Measurements from ENCODE around the gene INTS6.

The INTS6 gene

GRCh38 chr13:51346397-51346796 lies 106.4 kb downstream of the INTS6 start:
- no peak overlapping the region for H3K4me3 ChIP-seq
- TF ChIP-seq CTCF (IDR thresholded peaks at IDR 0.05) = no peak
- H3K27ac ChIP-seq = no peak overlapping the region
- no peak for DNase-seq (ENCODE audit: low spot score)

- DNase-seq (ENCODE audit: low spot score) = no peak
- TF ChIP-seq CTCF (IDR thresholded peaks at IDR 0.05) = no peak
- Histone ChIP-seq H3K4me3 (no peak overlapping the region), H3K27ac (no peak overlapping the region)
These were observed 109.4 kb downstream of the INTS6 start for GRCh38 chr13:51343475-51343874.

- no peak for TF ChIP-seq CTCF (IDR thresholded peaks at IDR 0.05)
- no peak overlapping the region for H3K4me3 ChIP-seq
- DNase-seq (ENCODE audit: low spot score) = no peak
- H3K27ac ChIP-seq = no peak overlapping the region
These were observed 110.1 kb downstream of the INTS6 start for GRCh38 chr13:51342706-51343105.

GRCh38 chr13:51341791-51342190 lies 111.0 kb downstream of the INTS6 start:
- DNase-seq (ENCODE audit: low spot score) = no peak
- no peak overlapping the region for H3K27ac ChIP-seq
- TF ChIP-seq CTCF (IDR thresholded peaks at IDR 0.05) = no peak
- no peak overlapping the region for H3K4me3 ChIP-seq

GRCh38 chr13:51341232-51341631 lies 111.6 kb downstream of the INTS6 start:
- Histone ChIP-seq H3K27ac (no peak overlapping the region), H3K4me3 (no peak overlapping the region)
- no peak for DNase-seq (ENCODE audit: low spot score)
- no peak for TF ChIP-seq CTCF (IDR thresholded peaks at IDR 0.05)

- DNase-seq (ENCODE audit: low spot score) = no peak
- Histone ChIP-seq H3K27ac (no peak overlapping the region), H3K4me3 (no peak overlapping the region)
- no peak for TF ChIP-seq CTCF (IDR thresholded peaks at IDR 0.05)
These were observed 112.7 kb downstream of the INTS6 start for GRCh38 chr13:51339952-51340732.

- DNase-seq (ENCODE audit: low spot score) = no peak
- Histone ChIP-seq H3K27ac (no peak within 1 kb of the TSS), H3K4me3 (no peak within 1 kb of the TSS)
- TF ChIP-seq CTCF (IDR thresholded peaks at IDR 0.05) = no peak
These were observed 113.5 kb downstream of the INTS6 start, which contains the start of gene SERPINE3 for GRCh38 chr13:51339354-51339753. Gene SERPINE3 (plus strand): TSS chr13:51339691. CDS start chr13:51341092, 1,401 bp downstream.
